H9 (cell line): ENCODE results near the gene UTF1. TPM values are rescaled to one million over a fixed set of nuclear protein-coding genes. Genes with fewer than 3 reads are reported as not detected.
A peak's percentile ranks its signal among the peaks of the same experiment; 100 is the strongest.

Experiments used
- DNase-seq: peaks from one replicate; pipeline ENCODE4 v3.0.0-alpha.2; 2017
- H2AFZ ChIP-seq: one replicate; pipeline ENCODE4 v1.6.1; 2013; ENCODE audit warnings: mild to moderate bottlenecking, low read length, control low read depth, moderate library complexity
- H2AK5ac ChIP-seq: 2 replicates; pipeline ENCODE4 v1.6.1; 2013; ENCODE audit warnings: low read length, control low read depth, mixed read lengths; ENCODE audit not compliant: insufficient read length
- H2BK120ac ChIP-seq: one replicate; pipeline ENCODE4 v1.6.1; 2013; ENCODE audit warnings: low read depth, mild to moderate bottlenecking, low read length, control low read depth, inconsistent platforms; ENCODE audit not compliant: poor library complexity, severe bottlenecking
- H2BK12ac ChIP-seq: 2 replicates; pipeline ENCODE4 v1.6.1; 2013; ENCODE audit warnings: low read length, control low read depth, mixed read lengths, low read depth; ENCODE audit not compliant: insufficient read length
- H2BK15ac ChIP-seq: 2 replicates; pipeline ENCODE4 v1.6.1; 2013; ENCODE audit warnings: low read depth, low read length, control low read depth
- H2BK20ac ChIP-seq: one replicate; pipeline ENCODE4 v1.6.1; 2013; ENCODE audit warnings: low read depth, mild to moderate bottlenecking, low read length, control low read depth, inconsistent platforms; ENCODE audit not compliant: poor library complexity, severe bottlenecking
- H2BK5ac ChIP-seq: 2 replicates; pipeline ENCODE4 v1.6.1; 2013; ENCODE audit warnings: low read length, control low read depth, mixed read lengths; ENCODE audit not compliant: insufficient read length
- H3K14ac ChIP-seq: 2 replicates; pipeline ENCODE4 v1.6.1; 2013; ENCODE audit warnings: low read length, control low read depth; ENCODE audit not compliant: insufficient read depth
- H3K18ac ChIP-seq: 2 replicates; pipeline ENCODE4 v1.6.1; 2013; ENCODE audit warnings: low read depth, mild to moderate bottlenecking, mixed read lengths, low read length, control low read depth; ENCODE audit not compliant: insufficient read length
- H3K23ac ChIP-seq: 2 replicates; pipeline ENCODE4 v1.6.1; 2013; ENCODE audit warnings: low read length, control low read depth, mixed read lengths, low read depth; ENCODE audit not compliant: insufficient read length
- H3K23me2 ChIP-seq: 2 replicates; pipeline ENCODE4 v1.6.1; 2013; ENCODE audit warnings: low read depth, mild to moderate bottlenecking, mixed read lengths, low read length, control low read depth; ENCODE audit not compliant: insufficient read length, poor library complexity, severe bottlenecking
- H3K27ac ChIP-seq: 2 replicates; pipeline ENCODE4 v1.5.1; 2013; ENCODE audit warnings: low read length, control low read depth, mixed read lengths, low read depth; ENCODE audit not compliant: insufficient read length
- H3K27me3 ChIP-seq: 2 replicates; pipeline ENCODE4 v1.6.1; 2013; ENCODE audit warnings: low read length, control low read depth, inconsistent platforms; ENCODE audit not compliant: insufficient read depth
- H3K4ac ChIP-seq: 2 replicates; pipeline ENCODE4 v1.6.1; 2013; ENCODE audit warnings: low read depth, mild to moderate bottlenecking, control low read depth, inconsistent platforms, low read length, moderate library complexity
- H3K4me1 ChIP-seq: 2 replicates; pipeline ENCODE4 v1.6.1; 2013; ENCODE audit warnings: low read length, control low read depth, inconsistent platforms; ENCODE audit not compliant: insufficient read depth
- H3K4me2 ChIP-seq: 2 replicates; pipeline ENCODE4 v1.6.1; 2013; ENCODE audit warnings: low read length, control low read depth, mixed read lengths; ENCODE audit not compliant: insufficient read length, insufficient read depth
- H3K56ac ChIP-seq: 2 replicates; pipeline ENCODE4 v1.6.1; 2013; ENCODE audit warnings: low read depth, mild to moderate bottlenecking, mixed read lengths, low read length, control low read depth; ENCODE audit not compliant: insufficient read length
- H3K79me1 ChIP-seq: 2 replicates; pipeline ENCODE4 v1.6.1; 2013; ENCODE audit warnings: low read depth, mild to moderate bottlenecking, moderate library complexity, low read length, control low read depth, inconsistent platforms; ENCODE audit not compliant: insufficient read depth, poor library complexity, severe bottlenecking
- H3K79me2 ChIP-seq: 2 replicates; pipeline ENCODE4 v1.6.1; 2013; ENCODE audit warnings: low read length, control low read depth, inconsistent platforms; ENCODE audit not compliant: insufficient read depth
- H3K9ac ChIP-seq: 2 replicates; pipeline ENCODE4 v1.6.1; 2013; ENCODE audit warnings: low read length, control low read depth, mixed read lengths; ENCODE audit not compliant: insufficient read length; ENCODE audit errors: extremely low read depth
- H3K9me3 ChIP-seq: one replicate; pipeline ENCODE4 v1.6.1; 2013; ENCODE audit warnings: low read depth, low read length, inconsistent platforms; ENCODE audit not compliant: control insufficient read depth
- H3T11ph ChIP-seq: one replicate; pipeline ENCODE4 v1.6.1; 2013; ENCODE audit warnings: mild to moderate bottlenecking, low read length, control low read depth, inconsistent platforms
- H4K20me1 ChIP-seq: one replicate; pipeline ENCODE4 v1.6.1; 2013; ENCODE audit not compliant: control insufficient read depth, insufficient read length, insufficient read depth
- H4K5ac ChIP-seq: 2 replicates; pipeline ENCODE4 v1.6.1; 2013; ENCODE audit warnings: low read depth, mild to moderate bottlenecking, mixed read lengths, low read length, control low read depth; ENCODE audit not compliant: insufficient read length
- H4K8ac ChIP-seq: replicated peaks from 2 replicates; pipeline ENCODE4 v1.6.1; 2013; ENCODE audit warnings: low read length, control low read depth, mixed read lengths, low read depth; ENCODE audit not compliant: insufficient read length
- H4K91ac ChIP-seq: 2 replicates; pipeline ENCODE4 v1.6.1; 2013; ENCODE audit warnings: low read depth, mild to moderate bottlenecking, moderate library complexity, mixed read lengths, low read length, control low read depth; ENCODE audit not compliant: insufficient read length
- H3K27ac Mint-ChIP-seq, 3 experiments: 2 replicates in 2 of 3; 3 replicates in 1 of 3; pipeline ENCODE4 v1.8.0; 2020 to 2021; ENCODE audit warnings: mixed read lengths in 3 of 3, mild to moderate bottlenecking in 1 of 3, moderate library complexity in 1 of 3
- H3K27me3 Mint-ChIP-seq: 2 replicates; pipeline ENCODE4 v1.8.0; 2021; ENCODE audit warnings: low read depth, mild to moderate bottlenecking, moderate library complexity, mixed read lengths
- H3K36me3 Mint-ChIP-seq, 3 experiments: 2 replicates in 2 of 3; 3 replicates in 1 of 3; pipeline ENCODE4 v1.8.0; 2020 to 2021; ENCODE audit warnings: low read depth in 3 of 3, mixed read lengths in 3 of 3; ENCODE audit not compliant: insufficient read depth in 1 of 3
- H3K4me1 Mint-ChIP-seq, 2 experiments: 2 replicates each; pipeline ENCODE4 v1.8.0; 2020; ENCODE audit warnings: mixed read lengths in 2 of 2
- H3K4me3 Mint-ChIP-seq, 2 experiments: 2 replicates in 1 of 2; 3 replicates in 1 of 2; pipeline ENCODE4 v1.8.0; 2020 to 2021; ENCODE audit warnings: mild to moderate bottlenecking in 2 of 2, mixed read lengths in 2 of 2, moderate library complexity in 1 of 2
- H3K9me3 Mint-ChIP-seq, 2 experiments: 2 replicates in 1 of 2; 3 replicates in 1 of 2; pipeline ENCODE4 v1.8.0; 2020; ENCODE audit warnings: mild to moderate bottlenecking in 2 of 2, mixed read lengths in 2 of 2, moderate library complexity in 1 of 2
- WGBS: extraction: QIAGEN DNeasy Blood & Tissue Kit; methylation state at CpG from one replicate; pipeline ENCODE4 v1.1.7; 2013; ENCODE audit warnings: missing lambda C conversion rate, low lambda C conversion rate, mixed read lengths; ENCODE audit not compliant: insufficient read length; ENCODE audit errors: extremely low coverage; 5-methylcytosine and 5-hydroxymethylcytosine counted together
- total RNA-seq: library from RNA; stranded (reverse); gene quantifications from 2 replicates; pipeline ENCODE4 v1.2.1, GENCODE V29; 2021
- TF ChIP-seq, protein P1 (sequence below): fragments of 200-600 bp; sonication (generic); conservative IDR thresholded peaks from 3 replicates; pipeline ENCODE4 v1.8.0; 2021; ENCODE audit warnings: antibody characterized with exemption, mild to moderate bottlenecking

UTF1 gene
- total RNA-seq, 1 experiment from 2014 or later, result 31.5 TPM

- Histone ChIP-seq H3K18ac (no peak overlapping the region), H3K27me3 (no peaks in the 10 kb centered on the region)
- WGBS, result no CpG with 5 or more reads among the region's 26 CpGs
Measured at GRCh38 chr10:133216776-133217175, 13.2 kb upstream of the UTF1 start.

More at GRCh38 chr10:133216776-133217175, 13.2 kb upstream of the UTF1 start:
- Histone ChIP-seq H3K23me2 (no peaks in the 10 kb centered on the region), H3K27ac (no peak overlapping the region), H3K4ac (no peak overlapping the region), H2AFZ (no peak overlapping the region), H3K23ac (no peak overlapping the region), H3K9ac (no peak overlapping the region), H4K91ac (no peak overlapping the region), H3K79me2 (no peaks in the 10 kb centered on the region), H3K79me1 (no peaks in the 10 kb centered on the region), H2BK12ac (no peak overlapping the region), H3K4me2 (no peak overlapping the region), H3K4me1 (no peaks in the 10 kb centered on the region), H2BK20ac (no peak overlapping the region), H3K14ac (no peak overlapping the region), H3K56ac (no peak overlapping the region), H3T11ph (no peak overlapping the region), H3K9me3 (no peaks in the 10 kb centered on the region), H4K5ac (no peak overlapping the region), H2BK15ac (no peak overlapping the region), H2BK120ac (no peak overlapping the region), H2AK5ac (no peak overlapping the region), H2BK5ac (no peak overlapping the region), H4K8ac (no peak overlapping the region), H4K20me1 (no peaks in the 10 kb centered on the region)
- no peak for DNase-seq
- Mint-ChIP-seq H3K4me3 (no peak overlapping the region), H3K4me1 (peaks cover 7 to 16% of the 10 kb centered on the region in 2 experiments), H3K36me3 (peaks cover 2 to 26% (median 12%) of the 10 kb centered on the region in 3 experiments; a peak in 5 of 7 replicates), H3K27me3 (peaks cover 3% of the 10 kb centered on the region), H3K27ac (0 out of 7 replicates have a peak overlapping the region, but pooled peaks of 1 of the 3 experiments have one; percentile 32), H3K9me3 (peaks cover 2 to 5% of the 10 kb centered on the region in 2 experiments; a peak in 2 of 5 replicates)
- TF ChIP-seq, protein P1, sequence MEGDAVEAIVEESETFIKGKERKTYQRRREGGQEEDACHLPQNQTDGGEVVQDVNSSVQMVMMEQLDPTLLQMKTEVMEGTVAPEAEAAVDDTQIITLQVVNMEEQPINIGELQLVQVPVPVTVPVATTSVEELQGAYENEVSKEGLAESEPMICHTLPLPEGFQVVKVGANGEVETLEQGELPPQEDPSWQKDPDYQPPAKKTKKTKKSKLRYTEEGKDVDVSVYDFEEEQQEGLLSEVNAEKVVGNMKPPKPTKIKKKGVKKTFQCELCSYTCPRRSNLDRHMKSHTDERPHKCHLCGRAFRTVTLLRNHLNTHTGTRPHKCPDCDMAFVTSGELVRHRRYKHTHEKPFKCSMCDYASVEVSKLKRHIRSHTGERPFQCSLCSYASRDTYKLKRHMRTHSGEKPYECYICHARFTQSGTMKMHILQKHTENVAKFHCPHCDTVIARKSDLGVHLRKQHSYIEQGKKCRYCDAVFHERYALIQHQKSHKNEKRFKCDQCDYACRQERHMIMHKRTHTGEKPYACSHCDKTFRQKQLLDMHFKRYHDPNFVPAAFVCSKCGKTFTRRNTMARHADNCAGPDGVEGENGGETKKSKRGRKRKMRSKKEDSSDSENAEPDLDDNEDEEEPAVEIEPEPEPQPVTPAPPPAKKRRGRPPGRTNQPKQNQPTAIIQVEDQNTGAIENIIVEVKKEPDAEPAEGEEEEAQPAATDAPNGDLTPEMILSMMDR, result no peak
